OCI-LY1 (cell line): Measurements from ENCODE around the gene CACNA1H.

Experiments used
- CTCF ChIP-seq: fragments of 200-600 bp; sonication (generic), shearing (Covaris generic); IDR thresholded peaks from 2 replicates; pipeline ENCODE4 v1.5.1; 2017; ENCODE audit warnings: mild to moderate bottlenecking, antibody characterized with exemption, low read length, moderate library complexity, mixed read lengths
- EZH2 ChIP-seq: fragments of 200-600 bp; sonication (generic), shearing (Covaris generic); IDR thresholded peaks from 2 replicates; pipeline ENCODE4 v1.8.0; 2017; ENCODE audit warnings: borderline replicate concordance, mixed run types, mild to moderate bottlenecking, antibody characterized with exemption, low read length, moderate library complexity, mixed read lengths

- TF ChIP-seq CTCF: no peak
- TF ChIP-seq EZH2: no peak
Measured at GRCh38 chr16:1259760-1260068, 106.8 kb downstream of the CACNA1H start.
